ENCODE data around the gene ARHGAP1. TPM values are rescaled to one million over a fixed set of nuclear protein-coding genes. Genes with fewer than 3 reads are reported as not detected.

The ARHGAP1 gene
- total and polyA plus RNA-seq, 8 donors, result 18.7 to 51.1 (median 28.4) TPM

DNA sequence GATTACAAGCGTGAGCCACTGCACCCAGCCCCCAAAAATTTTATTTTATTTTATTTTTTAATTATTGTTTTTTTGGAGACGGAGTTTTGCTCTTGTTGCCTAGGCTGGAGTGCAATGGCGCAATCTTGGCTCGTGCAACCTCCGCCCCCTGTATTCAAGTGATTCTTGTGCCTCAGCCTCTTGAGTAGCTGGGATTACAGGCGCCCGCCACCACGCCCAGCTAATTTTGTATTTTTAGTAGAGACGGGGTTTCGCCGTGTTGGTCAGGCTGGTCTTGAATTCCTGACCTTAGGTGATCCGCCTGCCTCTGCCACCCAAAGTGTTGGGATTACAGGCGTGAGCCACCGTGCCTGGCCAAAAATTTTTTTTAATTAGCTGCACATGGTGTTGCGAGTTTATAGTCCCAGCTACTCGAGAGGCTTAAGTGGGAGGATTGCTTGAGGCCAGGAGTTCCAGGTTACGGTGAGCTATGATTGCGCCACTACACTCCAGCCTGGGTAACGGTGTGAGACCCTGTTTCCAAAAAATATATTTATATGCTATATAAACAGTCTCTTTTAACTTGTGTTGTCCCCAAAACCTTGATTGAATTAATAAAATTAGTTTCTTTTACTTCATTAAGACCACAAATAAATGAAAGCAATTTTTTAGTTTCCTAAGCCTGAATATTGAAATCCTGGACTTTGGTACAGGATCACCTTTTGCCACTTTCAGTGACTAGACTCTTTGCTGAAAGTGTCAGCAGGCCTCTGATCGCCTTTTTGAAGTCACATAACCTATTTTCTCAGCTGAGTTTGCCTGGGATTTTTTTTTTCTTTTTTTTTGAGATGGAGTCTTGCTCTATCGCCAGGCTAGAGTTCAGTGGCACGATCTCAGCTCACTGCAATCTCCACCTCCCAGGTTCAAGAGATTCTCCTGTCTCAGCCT lies 66.9 kb downstream of the ARHGAP1 start:
- 95 to 96% methylated on average over 22 of the region's 22 CpGs for WGBS, 2 donors
- DNase-seq (no peak), FAIRE-seq (no peak), ATAC-seq (no peak)
- TF ChIP-seq, protein P1, sequence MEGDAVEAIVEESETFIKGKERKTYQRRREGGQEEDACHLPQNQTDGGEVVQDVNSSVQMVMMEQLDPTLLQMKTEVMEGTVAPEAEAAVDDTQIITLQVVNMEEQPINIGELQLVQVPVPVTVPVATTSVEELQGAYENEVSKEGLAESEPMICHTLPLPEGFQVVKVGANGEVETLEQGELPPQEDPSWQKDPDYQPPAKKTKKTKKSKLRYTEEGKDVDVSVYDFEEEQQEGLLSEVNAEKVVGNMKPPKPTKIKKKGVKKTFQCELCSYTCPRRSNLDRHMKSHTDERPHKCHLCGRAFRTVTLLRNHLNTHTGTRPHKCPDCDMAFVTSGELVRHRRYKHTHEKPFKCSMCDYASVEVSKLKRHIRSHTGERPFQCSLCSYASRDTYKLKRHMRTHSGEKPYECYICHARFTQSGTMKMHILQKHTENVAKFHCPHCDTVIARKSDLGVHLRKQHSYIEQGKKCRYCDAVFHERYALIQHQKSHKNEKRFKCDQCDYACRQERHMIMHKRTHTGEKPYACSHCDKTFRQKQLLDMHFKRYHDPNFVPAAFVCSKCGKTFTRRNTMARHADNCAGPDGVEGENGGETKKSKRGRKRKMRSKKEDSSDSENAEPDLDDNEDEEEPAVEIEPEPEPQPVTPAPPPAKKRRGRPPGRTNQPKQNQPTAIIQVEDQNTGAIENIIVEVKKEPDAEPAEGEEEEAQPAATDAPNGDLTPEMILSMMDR (IDR thresholded peaks at IDR 0.05), result no peak
- Histone ChIP-seq H3K4me3 (no peak overlapping the region), H3K36me3 (peaks cover 0 to 10% (median 10%) of the 10 kb centered on the region in 3 donors), H3K27ac (no peak overlapping the region), H3K9me3 (no peaks in the 10 kb centered on the region), H3K27me3 (no peaks in the 10 kb centered on the region), H3K4me1 (no peaks in the 10 kb centered on the region)
- intact Hi-C loops (cut with DNase I), result no loop called here

DNA sequence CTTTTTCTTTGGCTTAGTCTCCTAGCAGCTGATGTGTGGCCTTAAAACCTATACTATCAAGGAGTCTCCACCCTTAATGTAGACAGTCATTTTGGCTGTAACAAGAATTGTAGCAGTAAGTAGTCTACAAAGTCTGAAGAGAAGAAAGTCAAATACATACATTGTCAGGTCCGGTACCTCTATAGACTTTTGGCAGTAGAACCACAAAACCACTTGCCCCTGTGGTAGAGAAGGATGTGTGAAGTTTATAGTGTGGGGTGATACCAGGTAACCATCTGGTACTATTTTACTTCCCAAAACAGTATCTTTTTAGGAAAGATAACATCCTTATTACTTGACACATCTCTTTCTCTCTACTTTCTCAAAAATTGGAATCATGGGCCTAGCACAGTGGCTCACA lies 67.9 kb downstream of the ARHGAP1 start:
- TF ChIP-seq, protein P1 (IDR thresholded peaks at IDR 0.05), result no peak
- H3K36me3 ChIP-seq, result peaks cover 0 to 10% (median 10%) of the 10 kb centered on the region in 3 donors
- 85 to 88% methylated on average over 1 of the region's 1 CpG for WGBS, 2 donors
- intact Hi-C loops (cut with DNase I), result no loop called here
- H3K27ac ChIP-seq, result no peak overlapping the region
- FAIRE-seq, result no peak
- H3K27me3 ChIP-seq, result no peaks in the 10 kb centered on the region
- no peaks in the 10 kb centered on the region for H3K4me1 ChIP-seq
- H3K9me3 ChIP-seq, result no peaks in the 10 kb centered on the region
- ATAC-seq, result no peak
- no peak for DNase-seq
- no peak overlapping the region for H3K4me3 ChIP-seq

DNA sequence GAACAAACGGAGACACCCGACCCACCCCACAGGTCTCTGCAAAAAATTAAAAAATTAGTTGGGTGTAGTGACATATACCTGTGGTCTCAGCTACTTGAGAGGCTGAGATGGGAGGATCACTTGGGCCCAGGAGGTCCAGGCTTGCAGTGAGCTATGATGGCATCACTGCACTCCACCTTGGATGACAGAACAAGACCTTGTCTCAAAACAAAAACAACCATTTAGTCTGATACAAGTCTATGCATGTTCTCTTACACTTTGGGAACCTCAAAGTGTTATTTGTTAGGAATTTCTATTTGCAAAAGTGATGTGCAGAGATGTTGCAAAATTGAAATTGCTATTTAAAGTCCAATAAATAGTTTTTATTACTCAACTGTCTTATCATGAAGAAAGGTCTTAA lies 68.7 kb downstream of the ARHGAP1 start:
- Histone ChIP-seq H3K36me3 (peaks cover 0 to 10% (median 10%) of the 10 kb centered on the region in 3 donors), H3K27me3 (no peaks in the 10 kb centered on the region), H3K27ac (no peak overlapping the region), H3K4me1 (no peaks in the 10 kb centered on the region), H3K9me3 (no peaks in the 10 kb centered on the region), H3K4me3 (no peak overlapping the region)
- intact Hi-C loops (cut with DNase I), result no loop called here
- DNase-seq, result no peak
- no peak for FAIRE-seq
- TF ChIP-seq, protein P1 (IDR thresholded peaks at IDR 0.05), result no peak
- 79 to 94% methylated on average over 2 of the region's 2 CpGs for WGBS, 2 donors
- no peak for ATAC-seq

- ATAC-seq (no peak), DNase-seq (no peak), FAIRE-seq (no peak)
- Histone ChIP-seq H3K9me3 (no peaks in the 10 kb centered on the region), H3K4me3 (no peak overlapping the region), H3K4me1 (no peaks in the 10 kb centered on the region), H3K27me3 (no peaks in the 10 kb centered on the region), H3K27ac (no peak overlapping the region), H3K36me3 (peaks cover 0 to 18% (median 10%) of the 10 kb centered on the region in 3 donors)
- WGBS, 2 donors, result 100% methylated on average over 1 of the region's 1 CpG
- intact Hi-C loops (cut with DNase I), result no loop called here
- TF ChIP-seq, protein P1 (IDR thresholded peaks at IDR 0.05), result no peak
Observed at GRCh38 chr11:46630237-46630636, 70.2 kb downstream of the ARHGAP1 start.

DNA sequence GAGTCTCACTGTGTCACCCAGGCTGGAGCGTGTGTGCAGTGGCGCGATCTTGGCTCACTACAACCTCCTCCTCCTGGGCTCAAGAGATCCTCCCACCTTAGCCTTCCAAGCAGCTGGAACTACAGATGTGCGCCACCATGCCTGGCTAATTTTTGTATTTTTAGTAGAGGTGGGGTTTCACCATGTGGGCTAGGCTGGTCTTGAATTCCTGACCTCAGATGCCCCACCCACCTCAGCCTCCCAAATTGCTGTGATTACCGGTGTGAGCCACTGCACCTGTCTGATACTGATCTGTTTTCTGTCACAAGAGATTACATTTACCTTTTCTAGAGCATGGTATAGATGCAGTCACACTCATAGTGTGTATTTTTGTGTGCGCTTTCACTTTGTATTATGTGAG lies 71.5 kb downstream of the ARHGAP1 start:
- Histone ChIP-seq H3K9me3 (no peaks in the 10 kb centered on the region), H3K27me3 (no peaks in the 10 kb centered on the region), H3K27ac (no peak overlapping the region), H3K4me3 (no peak overlapping the region), H3K4me1 (no peaks in the 10 kb centered on the region), H3K36me3 (peaks cover 0 to 19% (median 10%) of the 10 kb centered on the region in 3 donors)
- ATAC-seq (no peak), FAIRE-seq (no peak), DNase-seq (no peak)
- WGBS, 2 donors, result 83 to 86% methylated on average over 6 of the region's 6 CpGs
- TF ChIP-seq, protein P1 (IDR thresholded peaks at IDR 0.05), result no peak
- intact Hi-C loops (cut with DNase I), result no loop called here
